ENCODE data around the gene RPN2. TPM values are rescaled to one million over a fixed set of nuclear protein-coding genes. Genes with fewer than 3 reads are reported as not detected.
A peak's percentile ranks its signal among the peaks of the same experiment; 100 is the strongest.

The RPN2 gene
- total RNA-seq, 1 experiment from 2014 or later: 220 TPM

GRCh38 chr20:37192137-37192854 is 13.2 kb downstream of the RPN2 start:
- no peak overlapping the region for H3K4me2 ChIP-seq (ENCODE audit: low read length)
- H3K79me2 ChIP-seq (ENCODE audit: insufficient read depth, low read length): peaks cover 99% of the 10 kb centered on the region
- ChIA-PET POLR2A (interaction anchor here (2.4 kb wide), 1 partner anchor 14 kb away, joined by 11 read pairs; the partner anchor contains the start of genes MROH8 and RPN2), CTCF (interaction anchor here (0.5 to 1.9 kb wide), 19 partner anchors 9 to 349 kb away, joined by 3 to 29 read pairs (median 4); partner anchors contain the start of genes MROH8 and RPN2), RAD21 (ENCODE audit: low non-redundant PET in 1 of 2, low total read pairs in 2 of 2, uncharacterized antibody in 2 of 2, unreplicated experiment in 2 of 2) (no interaction called here)
- no peaks in the 10 kb centered on the region for H3K27me3 ChIP-seq (ENCODE audit: insufficient read depth, low read length)
- H3K4me1 ChIP-seq (ENCODE audit: control insufficient read depth in 1 of 2, insufficient read depth in 2 of 2, low read length in 2 of 2): peaks cover 0 to 7% of the 10 kb centered on the region in 2 experiments; a peak in 1 of 4 replicates
- peak; percentile 43 for DNase-seq (ENCODE audit: low read depth, low spot score)
- no peak overlapping the region for H3K9ac ChIP-seq (ENCODE audit: low read length)
- no peak overlapping the region for H2AFZ ChIP-seq (ENCODE audit: low read depth, low read length, poor library complexity, severe bottlenecking)
- intact Hi-C loops (cut with micrococcal nuclease): no loop called here
- no peak overlapping the region for H3K4me3 ChIP-seq (replicated peaks in 1 of 2; ENCODE audit: low read depth in 1 of 2, low read length in 2 of 2)
- peaks cover 14 to 40% of the 10 kb centered on the region in 2 experiments for H3K36me3 ChIP-seq (ENCODE audit: control insufficient read depth in 1 of 2, insufficient read depth in 2 of 2, low read length in 2 of 2)
- no TSS peak for BruUV-seq (replicated peaks)
- H3K27ac ChIP-seq (ENCODE audit: low read depth, low read length): no peak overlapping the region
- no peaks in the 10 kb centered on the region for H3K9me2 ChIP-seq (ENCODE audit: insufficient read depth)
- peaks cover 27% of the 10 kb centered on the region; the same call in 1 of the 2 replicates for H4K20me1 ChIP-seq (ENCODE audit: insufficient read depth)
- TF ChIP-seq ATF3 (IDR thresholded peaks at IDR 0.05): no peak
- TF ChIP-seq TCF7L2 (IDR thresholded peaks at IDR 0.05; ENCODE audit: borderline replicate concordance, extremely low read depth, insufficient read depth, insufficient read length): no peak
- TF ChIP-seq RAD21 (IDR thresholded peaks at IDR 0.05; ENCODE audit: low read depth): peak; percentile 31; the same call in 1 of the 2 replicates
- peak; percentile 50 to 95 (median 90); a peak in 5 of 6 replicates for TF ChIP-seq CTCF (IDR thresholded peaks at IDR 0.05 in 2 of 3, conservative IDR thresholded peaks at IDR 0.05 in 1 of 3; ENCODE audit: borderline replicate concordance in 1 of 3, insufficient read depth in 1 of 3, low read depth in 2 of 3, low read length in 2 of 3)
- no peak for TF ChIP-seq FOSL1 (IDR thresholded peaks at IDR 0.05; ENCODE audit: low read depth)
- TF ChIP-seq ZBTB33 (IDR thresholded peaks at IDR 0.05; ENCODE audit: extremely low read depth, insufficient replicate concordance, low read length): no peak
- no peak for TF ChIP-seq ZFX (IDR thresholded peaks at IDR 0.05)
- peak; percentile 40; the same call in 1 of the 2 replicates for TF ChIP-seq CBX3 (IDR thresholded peaks at IDR 0.05; ENCODE audit: low read depth)
- no peak for TF ChIP-seq EZH2phosphoT487 (IDR thresholded peaks at IDR 0.05; ENCODE audit: borderline replicate concordance)
- TF ChIP-seq SIN3A (IDR thresholded peaks at IDR 0.05; ENCODE audit: low read depth): no peak
- TF ChIP-seq EGR1 (IDR thresholded peaks at IDR 0.05; ENCODE audit: low read depth): no peak
- ATAC-seq: peak; percentile 90
- H3K9me3 ChIP-seq (ENCODE audit: control insufficient read depth in 1 of 2, insufficient read depth in 1 of 2, low read depth in 1 of 2, low read length in 2 of 2): no peaks in the 10 kb centered on the region

All from HCT116 (cell line).